Liver (tissue), 9 donors: ENCODE data around the gene MSLN. TPM values are rescaled to one million over a fixed set of nuclear protein-coding genes. Genes with fewer than 3 reads are reported as not detected.

Experiments
- DNase-seq: peaks from one replicate; pipeline ENCODE4 v3.0.0-alpha.2; 2017; ENCODE audit warnings: low spot score
- H3K27ac ChIP-seq, 2 donors: one replicate each; pipeline ENCODE4 v1.7.0; 2013; ENCODE audit warnings: inconsistent platforms in 2 of 2, low read length in 2 of 2, control low read depth in 1 of 2, low read depth in 1 of 2, mild to moderate bottlenecking in 1 of 2
- H3K27me3 ChIP-seq, 4 donors: one replicate each; pipeline versions ENCODE4 v1.6.1 to v1.7.0; 2013; ENCODE audit warnings: low read length in 3 of 4, inconsistent platforms in 1 of 4, mild to moderate bottlenecking in 1 of 4, moderate library complexity in 1 of 4; ENCODE audit not compliant: control insufficient read depth in 4 of 4, insufficient read depth in 4 of 4
- H3K36me3 ChIP-seq, 4 donors: one replicate each; pipeline versions ENCODE4 v1.6.1 to v1.7.0; 2013; ENCODE audit warnings: low read length in 3 of 4, mild to moderate bottlenecking in 3 of 4, low read depth in 1 of 4, moderate library complexity in 1 of 4; ENCODE audit not compliant: control insufficient read depth in 4 of 4, insufficient read depth in 3 of 4
- H3K4me1 ChIP-seq, 4 donors: one replicate each; pipeline versions ENCODE4 v1.6.1 to v1.7.0; 2013; ENCODE audit warnings: low read length in 3 of 4, mild to moderate bottlenecking in 3 of 4, moderate library complexity in 1 of 4; ENCODE audit not compliant: control insufficient read depth in 4 of 4, insufficient read depth in 4 of 4
- H3K4me3 ChIP-seq, 3 donors: one replicate each; pipeline versions ENCODE4 v1.6.1 to v1.7.0; 2013; ENCODE audit warnings: low read length in 3 of 3, control low read depth in 1 of 3, low read depth in 1 of 3, mild to moderate bottlenecking in 1 of 3
- H3K9ac ChIP-seq, 2 donors: one replicate each; pipeline ENCODE4 v1.7.0; 2013; ENCODE audit warnings: low read length in 2 of 2, mild to moderate bottlenecking in 2 of 2, moderate library complexity in 2 of 2, control low read depth in 1 of 2, low read depth in 1 of 2
- H3K9me3 ChIP-seq, 4 donors: one replicate each; pipeline versions ENCODE4 v1.6.1 to v1.7.0; 2013; ENCODE audit warnings: low read length in 3 of 4; ENCODE audit not compliant: control insufficient read depth in 4 of 4
- ATF3 ChIP-seq: IDR thresholded peaks from 2 replicates; pipeline ENCODE4 v1.6.1; 2016; ENCODE audit warnings: antibody characterized with exemption
- CTCF ChIP-seq: fragments of 150-350 bp; IDR thresholded peaks from 2 replicates; pipeline ENCODE4 v1.5.1; 2017; ENCODE audit warnings: improper control_type of control experiment, low read depth, low read length; ENCODE audit not compliant: missing input control
- FOXA2 ChIP-seq: IDR thresholded peaks from 2 replicates; pipeline ENCODE4 v1.6.1; 2016; ENCODE audit warnings: antibody characterized with exemption
- GABPA ChIP-seq, 2 donors: IDR thresholded peaks in 1 of 2; conservative IDR thresholded peaks in 1 of 2; 2 replicates each; pipeline ENCODE4 v1.6.1; 2016; ENCODE audit warnings: antibody characterized with exemption in 2 of 2, mild to moderate bottlenecking in 1 of 2, moderate library complexity in 1 of 2
- HNF4A ChIP-seq, 2 donors: conservative IDR thresholded peaks; 2 replicates each; pipeline ENCODE4 v1.6.1; 2016; ENCODE audit warnings: antibody characterized with exemption in 2 of 2, mild to moderate bottlenecking in 2 of 2
- HNF4G ChIP-seq: IDR thresholded peaks from 2 replicates; pipeline ENCODE4 v1.6.1; 2016; ENCODE audit warnings: antibody characterized with exemption
- JUND ChIP-seq, 2 donors: IDR thresholded peaks; 2 replicates each; pipeline ENCODE4 v1.6.1; 2016; ENCODE audit warnings: antibody characterized with exemption in 2 of 2
- MAX ChIP-seq: IDR thresholded peaks from 2 replicates; pipeline ENCODE4 v1.6.1; 2016; ENCODE audit warnings: antibody characterized with exemption
- NR2F2 ChIP-seq: IDR thresholded peaks from 2 replicates; pipeline ENCODE4 v1.6.1; 2016; ENCODE audit warnings: antibody characterized with exemption
- REST ChIP-seq: IDR thresholded peaks from 2 replicates; pipeline ENCODE4 v1.6.1; 2016; ENCODE audit warnings: antibody characterized with exemption, mild to moderate bottlenecking
- SP1 ChIP-seq: IDR thresholded peaks from 2 replicates; pipeline ENCODE4 v1.6.1; 2018; ENCODE audit warnings: antibody characterized with exemption, mild to moderate bottlenecking
- YY1 ChIP-seq: IDR thresholded peaks from 2 replicates; pipeline ENCODE4 v1.6.1; 2016; ENCODE audit warnings: antibody characterized with exemption, mild to moderate bottlenecking
- ZBTB33 ChIP-seq: IDR thresholded peaks from 2 replicates; pipeline ENCODE4 v1.6.1; 2016; ENCODE audit warnings: antibody characterized with exemption
- WGBS: extraction: QIAGEN DNeasy Blood & Tissue Kit; methylation state at CpG from one replicate; pipeline ENCODE4 v1.1.7; 2013; 5-methylcytosine and 5-hydroxymethylcytosine counted together
- polyA plus RNA-seq, 2 donors: library from polyadenylated mRNA; stranded (reverse) in 1 of 2; unstranded in 1 of 2; fragments of 200-250 nt in 1 of 2; fragments of >200 nt in 1 of 2; fragmentation: Nextera tagmentation in 1 of 2; extraction: Ambion mirVana in 1 of 2; gene quantifications; one replicate each; pipeline versions ENCODE4 v1.2.1 to v1.2.3, GENCODE V29; 2013 to 2015
- total RNA-seq, 2 donors: library from RNA; depleted of rRNA; stranded (reverse); fragments of >200 nt; gene quantifications; one replicate each; pipeline ENCODE4 v1.2.3, GENCODE V29; 2014
- donor health status: healthy.
- donor health status: healthy.
- donor health status: healthy.
- donor health status: healthy.
- donor health status: healthy.

The MSLN gene
- total and polyA plus RNA-seq, 4 donors, result 0.03 to 0.65 (median 0.08) TPM; not detected in 1

- peaks cover 0 to 2% (median 0%) of the 10 kb centered on the region in 4 donors for H3K4me1 ChIP-seq
- no peaks in the 10 kb centered on the region for H3K36me3 ChIP-seq
- no peak overlapping the region for H3K9ac ChIP-seq
- TF ChIP-seq JUND (IDR thresholded peaks at IDR 0.05) (no peak), CTCF (no peak), SP1 (no peak), FOXA2 (no peak), REST (no peak), HNF4G (no peak), GABPA (IDR thresholded peaks at IDR 0.05 in 1 of 2, conservative IDR thresholded peaks at IDR 0.05 in 1 of 2) (no peak), YY1 (no peak), HNF4A (conservative IDR thresholded peaks at IDR 0.05) (no peak), ATF3 (no peak), ZBTB33 (no peak), NR2F2 (no peak)
- DNase-seq, result no peak
- no peaks in the 10 kb centered on the region for H3K9me3 ChIP-seq
- WGBS, result 94% methylated on average over 2 of the region's 2 CpGs
- H3K27me3 ChIP-seq, result peaks cover 0 to 4% (median under 1%) of the 10 kb centered on the region in 4 donors
- H3K4me3 ChIP-seq, result no peak overlapping the region
- H3K27ac ChIP-seq, result no peak overlapping the region
Observed at GRCh38 chr16:797120-797420, 36.5 kb downstream of the MSLN start.

GRCh38 chr16:797686-798085, 37.2 kb downstream of the MSLN start:
- DNase-seq, result no peak
- no peaks in the 10 kb centered on the region for H3K36me3 ChIP-seq
- H3K4me1 ChIP-seq, result peaks cover 0 to 2% (median 0%) of the 10 kb centered on the region in 4 donors
- no peaks in the 10 kb centered on the region for H3K9me3 ChIP-seq
- no peak overlapping the region for H3K9ac ChIP-seq
- peaks cover 0 to 6% (median 3%) of the 10 kb centered on the region in 4 donors for H3K27me3 ChIP-seq
- WGBS, result 98% methylated on average over 22 of the region's 22 CpGs
- TF ChIP-seq MAX (no peak), CTCF (no peak), ZBTB33 (no peak), YY1 (no peak), ATF3 (no peak), SP1 (no peak), FOXA2 (no peak)
- H3K4me3 ChIP-seq, result no peak overlapping the region
- no peak overlapping the region for H3K27ac ChIP-seq
